ENCODE results near the gene JPH3.

The JPH3 gene

DNA sequence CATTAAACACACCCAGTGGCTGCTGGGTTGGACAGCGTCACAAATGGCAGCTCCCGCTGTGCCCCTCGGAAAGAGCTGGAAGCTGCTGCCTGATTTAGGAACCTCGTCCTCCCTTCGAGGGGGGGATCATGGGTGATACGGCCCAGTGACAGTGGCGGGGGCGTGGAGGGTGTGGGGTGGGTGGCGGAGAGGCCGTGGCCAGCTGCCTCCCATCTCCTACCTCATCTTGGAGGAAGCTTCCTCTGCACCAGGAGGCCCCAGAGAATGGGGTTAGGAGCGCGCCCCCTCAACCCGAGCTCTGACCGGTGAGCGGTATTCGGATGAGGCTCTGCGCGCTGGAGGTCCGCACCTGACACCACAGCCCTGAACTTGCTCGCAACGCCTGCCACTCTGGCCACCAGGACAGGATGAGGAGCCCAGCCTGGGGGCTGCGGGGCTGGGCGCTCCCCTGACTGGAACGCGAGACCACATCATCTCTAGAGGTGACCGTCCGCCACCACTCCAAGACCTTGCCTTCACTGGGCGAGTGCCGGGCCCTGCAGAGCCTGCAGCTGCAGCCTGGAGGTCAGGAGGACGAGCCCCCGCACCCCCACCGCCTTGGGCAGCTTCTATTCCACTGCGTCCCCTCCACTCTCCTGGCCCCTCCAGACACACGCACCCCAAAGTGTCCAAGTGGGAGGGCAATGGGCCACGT is 82.5 kb downstream of the JPH3 start:
- no peak for DNase-seq

DNA sequence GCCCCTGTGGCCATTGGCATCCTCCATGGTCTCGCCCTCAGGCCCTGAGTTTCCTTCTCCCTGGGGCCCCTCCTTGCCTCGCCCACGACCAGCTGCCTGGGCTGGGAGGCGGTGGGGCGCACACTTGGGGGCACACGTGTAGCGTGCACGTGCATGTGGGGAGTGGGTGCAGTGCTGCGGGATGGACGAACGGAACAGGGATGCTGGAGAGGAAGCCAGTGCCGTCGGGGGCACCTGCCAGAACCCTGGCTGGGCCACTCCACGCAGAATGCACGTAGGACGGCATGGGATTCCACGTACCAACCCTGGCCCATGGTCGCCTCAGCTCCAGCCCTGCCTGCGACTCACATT is 83.1 kb downstream of the JPH3 start:
- DNase-seq: no peak

DNA sequence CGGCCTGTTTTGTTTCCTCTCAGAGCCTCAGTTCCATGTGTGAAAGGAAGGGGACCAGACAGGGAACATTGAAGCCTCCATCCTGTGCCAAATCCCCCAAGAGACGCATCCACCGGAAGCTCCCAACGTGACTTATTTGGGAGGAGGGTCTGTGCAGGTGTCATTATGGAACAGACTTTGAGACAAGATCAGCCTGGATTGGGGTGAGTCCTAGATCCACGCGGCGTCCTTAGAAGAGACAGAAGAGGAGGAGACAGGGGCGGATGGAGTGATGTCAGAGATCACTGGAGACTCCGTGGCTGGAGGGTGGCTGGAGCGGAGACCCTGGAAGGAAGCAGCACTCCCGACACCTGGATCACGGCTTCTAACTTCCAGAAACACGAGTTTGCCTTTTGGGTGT is 83.5 kb downstream of the JPH3 start:
- no peak for DNase-seq

DNA sequence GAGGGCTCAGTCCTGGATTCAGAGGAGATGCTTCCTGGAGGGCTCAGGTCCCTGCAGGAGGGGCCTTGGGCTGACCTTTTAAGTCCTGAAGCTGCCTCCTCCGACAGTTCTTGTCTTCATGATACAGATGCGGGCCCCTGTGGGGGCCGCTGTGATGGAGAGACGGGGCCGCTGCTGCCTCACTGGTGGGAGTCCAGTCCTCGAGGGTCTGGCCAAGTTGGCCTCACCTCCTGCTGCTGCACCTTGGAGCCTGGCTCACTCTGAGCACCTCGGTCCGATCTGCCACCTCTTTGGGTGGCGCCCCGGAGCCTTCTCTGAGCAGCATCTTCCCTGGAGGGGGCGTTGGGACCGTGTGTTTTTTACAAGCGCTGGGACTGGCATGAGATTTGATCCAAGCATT is 84.4 kb downstream of the JPH3 start:
- no peak for DNase-seq

DNA sequence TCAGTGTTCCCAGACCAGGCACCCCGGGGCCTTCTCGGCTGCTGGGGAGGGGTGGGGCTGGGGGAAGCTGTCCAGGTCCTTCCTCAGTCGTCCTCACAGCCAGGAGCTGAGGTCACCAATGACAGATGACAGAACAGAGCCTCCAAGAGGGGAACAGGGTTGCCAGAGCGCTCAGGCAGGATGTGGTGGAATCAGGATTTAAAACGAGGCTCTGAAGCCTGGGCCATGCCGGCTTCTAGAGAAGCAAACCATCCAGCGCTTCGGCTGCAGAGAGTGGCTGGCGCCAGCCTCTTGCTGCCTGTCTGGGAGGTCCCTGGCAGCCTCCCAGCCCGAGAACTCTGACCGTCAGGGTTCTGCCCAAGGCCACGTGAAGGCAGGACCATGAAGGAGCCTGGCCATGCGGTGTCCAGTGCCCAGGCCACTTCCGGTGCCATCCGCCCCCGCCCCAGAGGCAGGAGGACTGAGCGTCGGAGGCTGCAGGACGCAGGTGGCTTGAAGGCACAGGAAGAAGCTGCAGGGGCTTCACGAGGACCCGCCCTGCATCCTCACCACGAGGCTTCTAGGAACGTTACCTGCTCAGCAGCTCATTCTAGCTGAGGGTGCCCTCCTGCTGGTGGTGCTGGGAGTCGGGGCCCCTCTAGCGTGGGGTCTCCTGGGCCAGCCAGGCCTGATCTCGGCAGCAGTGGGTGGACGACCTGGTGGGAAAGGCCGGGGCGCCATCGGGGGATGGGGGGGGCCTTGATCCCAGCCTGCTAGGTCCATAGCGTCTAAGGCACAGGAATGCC is 85.0 kb downstream of the JPH3 start:
- DNase-seq: no peak

DNA sequence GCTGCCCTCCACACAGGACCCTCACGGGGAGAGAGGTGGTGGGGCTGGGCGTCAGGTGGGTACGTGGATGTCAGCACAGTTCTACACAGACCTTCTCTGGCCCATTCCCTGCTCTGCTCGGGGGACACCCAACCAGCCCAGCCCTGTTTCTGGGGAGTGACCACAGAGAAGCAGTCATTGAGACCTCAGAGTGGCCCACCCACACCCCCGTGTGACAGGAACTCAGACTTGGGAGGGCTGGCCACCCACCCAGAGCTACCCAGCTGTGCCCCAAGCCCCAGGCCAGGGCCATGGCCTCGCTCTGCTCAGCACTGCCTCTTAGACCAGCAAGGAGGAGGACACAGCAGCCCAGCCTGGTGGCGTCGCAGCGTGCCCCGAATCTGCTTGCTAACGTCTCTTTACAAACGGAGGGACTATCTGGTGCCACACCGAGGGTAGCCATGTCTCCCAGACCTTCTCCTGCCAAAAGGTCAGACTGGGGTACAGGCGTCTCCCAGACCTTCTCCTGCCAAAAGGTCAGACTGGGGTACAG is 85.8 kb downstream of the JPH3 start:
- DNase-seq: no peak

DNA sequence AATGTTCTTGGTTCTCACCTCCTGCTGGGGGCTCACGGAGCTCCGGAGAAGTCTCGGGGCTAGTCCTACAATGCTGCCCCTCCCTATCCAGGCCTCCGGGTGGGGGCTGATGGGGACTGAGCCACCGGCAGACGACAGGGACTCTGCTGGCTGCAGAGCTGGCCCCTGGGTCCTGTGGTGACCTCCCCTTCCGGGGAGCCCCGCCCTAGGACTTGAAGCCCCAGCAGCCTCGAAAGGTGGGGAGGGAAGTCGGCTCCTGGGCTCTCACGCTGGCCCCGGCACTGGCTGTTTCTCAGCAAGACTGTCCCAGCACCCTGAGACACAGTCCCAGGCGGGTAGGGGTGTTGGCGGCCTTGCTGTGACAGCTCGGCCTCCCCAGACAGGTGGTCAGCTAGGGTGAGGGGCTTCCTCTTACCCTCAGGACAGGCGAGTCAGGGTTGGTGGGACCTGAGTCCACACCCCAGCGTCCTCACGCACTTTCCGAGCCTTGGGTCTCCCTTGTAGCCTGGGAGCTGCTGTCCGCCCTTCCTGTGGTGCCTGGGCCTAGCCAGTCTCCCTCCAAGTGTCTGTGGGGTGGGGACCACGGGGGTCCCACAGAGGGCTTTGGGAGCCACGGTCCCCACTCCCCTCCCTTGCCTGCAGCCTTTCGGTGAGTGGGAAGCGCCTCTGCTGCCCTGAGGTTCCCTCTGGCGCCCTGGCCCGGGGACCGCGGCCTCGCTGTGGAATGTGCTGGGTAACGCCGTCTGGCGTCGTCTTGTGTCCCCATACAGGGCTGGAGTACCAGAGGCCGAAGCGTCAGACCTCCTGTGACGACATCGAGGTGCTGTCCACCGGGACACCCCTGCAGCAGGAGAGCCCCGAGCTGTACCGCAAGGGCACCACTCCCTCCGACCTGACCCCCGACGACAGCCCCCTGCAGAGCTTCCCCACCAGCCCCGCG is 86.8 kb downstream of the JPH3 start:
- DNase-seq: no peak

DNA sequence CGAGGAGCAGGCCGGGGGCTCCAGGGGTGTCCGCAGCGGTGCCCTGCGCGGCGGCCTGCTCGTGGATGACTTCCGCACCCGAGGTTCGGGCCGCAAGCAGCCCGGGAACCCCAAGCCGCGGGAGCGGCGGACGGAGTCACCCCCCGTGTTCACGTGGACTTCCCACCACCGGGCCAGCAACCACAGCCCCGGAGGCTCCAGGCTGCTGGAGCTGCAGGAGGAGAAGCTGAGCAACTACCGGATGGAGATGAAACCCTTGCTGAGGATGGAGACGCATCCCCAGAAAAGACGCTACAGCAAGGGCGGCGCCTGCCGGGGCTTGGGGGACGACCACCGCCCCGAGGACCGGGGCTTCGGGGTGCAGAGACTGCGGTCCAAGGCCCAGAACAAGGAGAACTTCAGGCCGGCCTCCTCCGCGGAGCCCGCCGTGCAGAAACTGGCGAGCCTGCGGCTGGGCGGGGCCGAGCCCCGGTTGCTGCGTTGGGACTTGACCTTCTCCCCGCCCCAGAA is 87.7 kb downstream of the JPH3 start:
- no peak for DNase-seq

DNA sequence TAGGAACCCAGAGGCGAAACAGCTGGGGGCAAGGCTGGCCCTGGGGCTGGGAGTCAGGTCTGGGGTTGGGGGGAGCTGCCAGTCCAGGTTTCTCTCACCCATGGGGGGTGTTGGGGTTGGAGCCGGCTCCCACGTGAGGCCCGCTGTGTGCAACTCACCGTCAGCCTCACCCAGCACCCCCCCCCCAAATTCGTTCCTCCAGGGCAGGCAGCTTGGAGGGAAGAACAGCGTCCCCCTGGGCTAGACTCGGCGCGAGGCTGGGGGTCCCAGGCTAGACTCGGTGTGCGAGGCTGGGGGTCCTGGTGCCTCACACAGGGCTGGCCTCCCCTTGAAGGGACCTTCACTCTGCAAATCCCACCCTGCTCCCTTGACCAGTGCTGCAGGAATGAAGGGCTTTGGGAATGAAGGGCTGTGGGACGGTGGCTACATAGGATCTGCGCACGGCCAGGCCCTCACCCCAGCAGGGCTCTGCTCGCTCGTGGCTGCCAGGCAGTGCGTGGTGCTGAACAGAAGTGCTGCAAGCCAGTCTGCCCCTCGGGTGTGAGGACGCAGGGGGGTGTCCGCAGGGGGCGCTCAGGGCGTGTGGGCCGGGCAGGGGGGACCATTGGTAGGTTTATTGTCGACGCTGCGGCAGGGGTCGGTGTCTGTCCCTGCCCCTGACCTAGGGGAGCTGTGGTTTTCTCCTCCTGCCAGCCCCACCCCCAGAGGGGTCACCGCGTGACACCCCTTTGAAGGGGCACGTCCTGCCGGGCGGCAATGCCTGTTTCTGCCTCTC is 88.8 kb downstream of the JPH3 start:
- DNase-seq: no peak

DNA sequence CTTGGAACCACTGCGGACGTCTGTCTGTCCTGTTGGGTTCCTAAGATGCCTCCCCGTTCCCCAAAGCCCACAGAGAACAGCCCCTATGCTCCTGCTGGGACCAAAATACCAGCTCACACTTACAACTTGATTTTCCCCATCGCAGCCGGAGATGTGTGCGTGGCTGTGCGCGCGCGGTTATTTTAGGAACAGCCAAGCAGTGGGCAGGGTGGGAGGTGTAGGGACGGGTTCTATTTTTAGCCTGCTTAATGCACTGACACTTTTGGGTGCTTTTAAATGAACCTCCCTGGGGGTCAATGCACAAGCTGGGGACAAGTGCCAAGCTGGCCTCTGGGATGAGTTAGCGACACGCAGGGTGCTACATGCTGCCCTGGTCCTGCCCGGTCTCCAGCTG is 89.4 kb downstream of the JPH3 start:
- no peak for DNase-seq

DNA sequence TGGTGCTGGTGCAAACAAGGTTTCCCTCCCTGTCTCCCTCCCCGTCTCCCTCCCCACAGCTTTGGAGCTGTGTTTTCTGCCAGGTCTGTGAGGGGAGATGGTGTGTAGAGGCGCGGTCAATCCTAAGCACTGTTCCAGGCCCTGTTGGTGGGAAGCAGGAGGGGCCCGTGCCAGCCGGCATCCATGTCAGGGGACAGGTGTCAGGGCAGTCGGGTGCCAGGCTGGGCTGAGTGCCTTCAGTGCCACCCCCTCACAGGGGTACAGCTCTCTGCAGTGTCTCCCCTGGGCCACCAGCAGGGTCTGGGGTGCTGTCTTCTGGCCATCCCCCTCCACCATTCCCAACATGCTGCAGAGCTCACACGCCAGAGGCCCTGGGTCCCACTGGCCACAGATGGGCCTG is 89.9 kb downstream of the JPH3 start:
- no peak for DNase-seq

DNA sequence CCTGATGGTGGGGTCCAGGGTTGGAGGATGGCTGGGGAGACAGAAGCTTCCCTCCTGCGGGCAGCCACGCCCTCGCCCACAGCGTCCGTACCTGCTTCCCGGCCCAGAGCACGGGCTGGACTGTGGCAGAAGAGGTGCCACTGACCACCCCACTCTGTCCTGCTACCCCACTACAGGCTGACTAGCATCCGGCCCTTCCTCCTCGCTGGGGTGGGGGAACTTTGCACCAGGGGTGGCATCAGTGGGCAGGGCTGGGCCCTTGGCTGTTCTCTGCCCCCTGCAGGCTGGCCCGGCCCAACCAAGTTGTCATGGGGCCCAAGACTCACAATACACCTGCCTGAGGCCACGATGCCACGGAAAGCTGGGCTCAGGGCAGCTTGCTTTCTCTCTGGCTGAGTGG is 90.4 kb downstream of the JPH3 start:
- no peak for DNase-seq

DNA sequence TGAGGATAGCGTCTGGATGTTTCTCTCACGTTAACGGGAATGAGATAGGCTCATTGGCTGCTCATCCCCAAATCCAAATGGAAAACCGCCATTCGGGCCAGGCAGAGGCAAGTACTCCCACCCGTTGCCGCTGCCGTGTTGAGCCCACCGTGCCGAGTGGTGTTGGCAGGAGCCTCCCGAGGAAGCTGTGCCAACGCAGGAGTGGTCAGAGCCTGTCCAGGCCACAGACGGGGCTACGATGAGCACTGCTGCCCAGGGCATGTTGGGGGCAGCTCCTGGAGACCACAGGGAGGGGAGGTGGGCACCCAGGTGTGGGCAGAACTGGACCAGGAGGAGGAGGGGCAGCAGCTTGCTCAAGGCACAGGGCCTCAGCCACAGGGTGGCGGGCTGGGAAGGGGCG is 91.5 kb downstream of the JPH3 start:
- DNase-seq: no peak

DNA sequence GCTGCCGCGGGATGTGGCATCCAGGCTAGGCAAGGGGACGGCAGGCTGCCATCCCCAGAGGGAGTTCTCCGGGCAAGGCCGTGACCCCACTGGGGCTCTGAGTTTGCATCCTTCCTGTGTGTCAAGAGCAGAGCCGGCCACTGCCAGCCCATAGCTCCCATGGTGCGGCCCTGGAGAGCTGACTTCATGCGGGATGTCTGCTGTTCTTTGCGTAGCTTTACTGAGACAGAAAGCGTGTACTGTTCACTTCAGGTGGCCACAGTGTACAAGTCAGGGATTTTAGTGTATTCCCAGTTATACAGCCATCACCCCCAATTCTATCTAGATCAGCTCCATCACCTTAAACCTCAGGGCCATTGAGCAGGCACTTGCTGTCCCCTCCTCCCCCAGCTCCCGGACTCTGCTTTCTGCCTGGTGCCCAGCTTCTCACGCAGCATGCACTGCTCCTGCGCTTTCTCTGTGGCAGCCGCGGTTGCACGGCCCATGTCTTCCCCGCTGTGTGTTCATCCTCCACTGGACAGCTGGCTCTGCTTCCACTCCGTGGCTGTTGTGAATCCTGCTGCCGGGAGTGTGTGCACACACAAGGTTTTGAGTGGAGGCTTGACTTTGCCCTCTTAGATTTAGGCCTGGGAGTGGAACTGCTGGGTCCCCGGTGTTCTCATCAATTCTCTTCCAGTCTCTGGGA is 92.3 kb downstream of the JPH3 start:
- no peak for DNase-seq

DNA sequence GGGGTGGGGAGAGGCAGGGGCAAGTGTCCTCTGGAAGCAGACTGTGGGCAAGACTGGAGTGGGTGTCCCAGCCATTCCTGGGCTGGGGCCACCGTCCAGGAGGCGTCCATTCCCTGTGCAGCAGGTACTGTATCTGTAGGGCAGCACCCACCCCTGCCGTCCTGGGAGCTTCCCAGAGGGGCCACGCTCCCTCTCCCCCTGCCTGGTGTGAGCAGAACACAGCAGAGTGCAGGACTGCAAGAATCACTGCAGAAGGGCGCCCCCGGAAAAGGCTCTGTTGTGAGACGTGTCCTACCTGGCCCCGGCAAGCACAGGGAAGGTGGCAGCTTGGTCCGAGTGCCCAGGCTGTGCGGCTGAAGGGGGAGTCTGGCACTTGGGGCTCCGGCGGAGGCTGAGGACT is 93.2 kb downstream of the JPH3 start:
- DNase-seq: no peak

DNA sequence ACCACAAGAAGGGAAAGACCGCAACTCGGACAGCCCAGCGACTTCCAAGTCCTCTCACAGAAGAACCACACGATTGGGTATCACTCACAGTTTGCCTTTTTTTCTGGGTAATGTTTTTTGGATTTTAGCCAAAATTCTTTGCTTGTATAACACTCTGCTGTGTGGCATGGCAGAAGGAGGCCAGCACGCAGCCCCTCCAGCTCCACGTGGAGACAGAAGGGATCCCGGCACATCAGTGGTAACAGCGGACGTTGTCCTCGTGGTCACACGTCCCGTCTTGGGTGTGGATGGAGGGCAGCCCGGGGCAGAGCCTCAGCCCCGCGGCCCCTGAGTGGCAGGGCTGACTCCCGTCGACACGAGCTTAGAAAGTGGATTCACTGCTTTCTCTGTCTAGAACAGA is 94.4 kb downstream of the JPH3 start:
- DNase-seq: no peak

DNA sequence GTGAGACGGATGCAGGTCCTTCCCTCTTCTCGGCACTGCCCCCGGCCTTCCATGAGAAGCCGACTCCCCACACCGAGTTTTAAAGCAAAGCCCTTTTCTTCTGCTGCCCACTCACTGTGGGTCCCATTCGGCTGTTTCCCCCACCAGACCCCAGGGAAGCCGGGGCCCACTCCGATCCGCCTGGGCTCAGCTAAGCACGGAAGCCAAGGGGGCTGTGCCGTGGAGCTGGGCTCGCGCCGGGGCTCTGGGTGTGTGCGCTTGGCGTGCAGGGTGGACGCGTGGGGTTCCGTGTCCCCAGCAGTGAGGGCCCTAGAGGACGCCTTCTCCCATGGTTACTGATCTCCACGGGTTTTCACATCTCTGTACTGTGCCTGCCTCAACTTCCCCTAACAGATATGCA is 94.9 kb downstream of the JPH3 start:
- no peak for DNase-seq

DNA sequence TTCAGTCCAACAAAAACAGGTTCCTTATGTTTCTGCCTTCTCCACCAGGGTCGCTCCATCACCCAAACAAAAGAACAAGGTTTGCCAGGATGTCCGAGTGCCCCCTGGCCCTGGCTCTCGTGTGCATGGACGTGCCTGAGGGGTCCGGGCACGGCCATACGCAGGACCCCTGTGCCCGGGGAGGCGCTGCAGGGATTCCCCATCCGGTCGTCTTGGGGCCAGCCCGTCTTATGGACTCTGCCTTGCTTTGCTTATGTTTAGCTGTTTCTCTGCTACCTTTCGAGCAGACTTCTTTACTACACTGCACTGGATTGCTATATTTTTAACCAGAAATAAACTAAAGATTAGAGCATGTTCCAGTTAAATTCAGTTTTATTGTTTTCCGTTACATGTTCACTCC is 95.5 kb downstream of the JPH3 start:
- DNase-seq: no peak

DNA sequence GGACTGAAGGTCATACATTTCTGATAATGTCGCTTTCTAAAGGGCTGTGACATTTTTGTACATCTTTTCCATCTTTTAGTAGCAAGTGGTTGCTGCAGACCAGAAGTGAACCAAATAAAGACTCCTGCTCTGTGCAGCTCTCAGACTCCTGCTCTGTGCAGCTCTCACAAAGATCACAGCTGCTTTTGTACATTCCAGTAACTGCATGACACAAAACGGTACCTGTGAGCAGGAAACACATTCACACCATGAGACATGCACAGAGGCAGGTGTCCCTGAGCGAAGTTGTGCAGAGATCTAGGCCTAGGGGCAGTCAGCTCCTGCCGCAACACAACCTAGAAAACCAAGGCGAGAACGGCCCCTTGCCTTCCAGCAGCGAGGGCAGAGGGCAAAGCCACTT is 95.9 kb downstream of the JPH3 start:
- DNase-seq: no peak

DNA sequence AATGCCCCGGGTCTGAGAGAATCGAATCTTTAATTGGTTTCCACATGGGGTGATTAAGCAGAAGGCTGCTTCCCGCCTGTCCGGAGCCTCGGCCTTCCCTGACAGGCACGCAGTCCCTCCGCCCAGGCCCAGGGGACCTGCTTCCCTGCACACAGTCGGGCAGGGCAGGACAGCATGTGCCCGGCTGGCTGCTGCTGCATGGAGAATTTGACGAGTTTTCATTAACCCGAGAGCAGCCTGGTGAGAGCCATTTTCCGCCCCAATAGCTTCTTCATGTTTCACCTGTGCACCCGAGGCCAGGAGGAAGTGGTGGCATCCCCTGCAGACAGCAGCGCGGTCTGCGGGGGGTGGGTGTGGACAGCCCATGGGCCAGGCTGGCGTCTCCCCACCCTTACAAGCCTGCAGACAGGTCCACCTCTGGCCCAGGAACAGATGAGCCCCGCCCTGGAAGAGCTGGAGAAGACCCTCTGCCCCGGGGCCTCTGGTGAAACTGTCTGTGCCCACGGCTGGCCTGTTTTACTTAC is 96.4 kb downstream of the JPH3 start:
- no peak for DNase-seq

DNA sequence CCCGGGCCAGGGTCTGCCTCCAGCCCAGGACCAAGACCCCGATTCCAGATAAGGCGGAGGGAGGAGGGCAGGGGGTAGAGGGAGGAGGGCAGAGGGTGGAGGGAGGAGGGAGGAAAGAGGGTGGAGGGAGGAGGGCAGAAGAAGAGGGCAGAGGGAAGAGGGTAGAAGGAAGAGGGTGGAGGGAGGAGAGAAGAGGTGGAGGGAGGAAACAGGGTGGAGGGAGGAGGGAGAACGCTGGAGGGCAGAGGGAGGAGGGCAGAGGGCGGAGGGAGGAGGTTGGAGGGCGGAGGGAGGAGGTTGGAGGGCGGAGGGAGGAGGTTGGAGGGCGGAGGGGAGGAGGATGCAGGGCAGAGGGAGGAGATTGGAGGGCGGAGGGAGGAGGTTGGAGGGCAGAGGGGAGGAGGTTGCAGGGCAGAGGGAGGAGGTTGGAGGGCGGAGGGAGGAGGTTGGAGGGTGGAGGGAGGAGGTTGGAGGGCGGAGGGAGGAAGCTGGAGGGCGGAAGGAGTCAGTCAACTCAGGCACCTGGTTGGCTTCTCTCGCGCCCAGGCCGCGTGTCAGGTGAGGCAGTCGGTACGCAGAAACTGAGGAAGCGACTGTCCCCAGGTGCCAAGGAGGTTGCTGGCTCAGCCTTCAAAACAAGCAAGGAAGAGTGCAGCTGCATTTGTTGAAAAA is 98.2 kb downstream of the JPH3 start:
- DNase-seq: no peak
